ENCODE results near the gene SYNGAP1.
A peak's percentile ranks its signal among the peaks of the same experiment; 100 is the strongest.

SYNGAP1 gene

GRCh38 chr6:33442283-33442682 is 22.4 kb downstream of the SYNGAP1 start:
- H3K4me3 ChIP-seq (ENCODE audit: low read depth, low read length) = no peak overlapping the region
- TF ChIP-seq CTCF (IDR thresholded peaks at IDR 0.05; ENCODE audit: low read depth, low read length) = no peak
- DNase-seq (ENCODE audit: low read depth) = no peak

DNA sequence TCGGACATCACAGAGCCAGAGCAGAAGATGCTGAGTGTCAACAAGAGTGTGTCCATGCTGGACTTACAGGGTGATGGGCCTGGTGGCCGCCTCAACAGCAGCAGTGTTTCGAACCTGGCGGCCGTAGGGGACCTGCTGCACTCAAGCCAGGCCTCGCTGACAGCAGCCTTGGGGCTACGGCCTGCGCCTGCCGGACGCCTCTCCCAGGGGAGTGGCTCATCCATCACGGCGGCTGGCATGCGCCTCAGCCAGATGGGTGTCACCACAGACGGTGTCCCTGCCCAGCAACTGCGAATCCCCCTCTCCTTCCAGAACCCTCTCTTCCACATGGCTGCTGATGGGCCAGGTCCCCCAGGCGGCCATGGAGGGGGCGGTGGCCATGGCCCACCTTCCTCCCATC is 23.2 kb downstream of the SYNGAP1 start:
- H3K4me3 ChIP-seq (ENCODE audit: low read depth, low read length) = no peak overlapping the region
- no peak for DNase-seq (ENCODE audit: low read depth)
- no peak for TF ChIP-seq CTCF (IDR thresholded peaks at IDR 0.05; ENCODE audit: low read depth, low read length)
- TF ChIP-seq POLR2A (IDR thresholded peaks at IDR 0.05; ENCODE audit: extremely low read depth, insufficient read length) = no peak
- TF ChIP-seq MYC (IDR thresholded peaks at IDR 0.05; ENCODE audit: low read depth, low read length) = no peak
- TF ChIP-seq, protein P1, sequence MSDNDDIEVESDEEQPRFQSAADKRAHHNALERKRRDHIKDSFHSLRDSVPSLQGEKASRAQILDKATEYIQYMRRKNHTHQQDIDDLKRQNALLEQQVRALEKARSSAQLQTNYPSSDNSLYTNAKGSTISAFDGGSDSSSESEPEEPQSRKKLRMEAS (IDR thresholded peaks at IDR 0.05; ENCODE audit: low read depth, low read length) = no peak

- no peak overlapping the region for H3K4me3 ChIP-seq (ENCODE audit: low read depth, low read length)
- TF ChIP-seq POLR2A (IDR thresholded peaks at IDR 0.05; ENCODE audit: extremely low read depth, insufficient read length) (no peak), MYC (IDR thresholded peaks at IDR 0.05; ENCODE audit: low read depth, low read length) (no peak), CTCF (IDR thresholded peaks at IDR 0.05; ENCODE audit: low read depth, low read length) (no peak)
- TF ChIP-seq, protein P1 (IDR thresholded peaks at IDR 0.05; ENCODE audit: low read depth, low read length) = no peak
- DNase-seq (ENCODE audit: low read depth) = no peak
Observed at GRCh38 chr6:33443619-33444504, 24.0 kb downstream of the SYNGAP1 start.

- H3K4me3 ChIP-seq (ENCODE audit: low read depth, low read length) = no peak overlapping the region
- TF ChIP-seq POLR2A (IDR thresholded peaks at IDR 0.05; ENCODE audit: extremely low read depth, insufficient read length) = no peak
- TF ChIP-seq MYC (IDR thresholded peaks at IDR 0.05; ENCODE audit: low read depth, low read length) = no peak
- TF ChIP-seq, protein P1 (IDR thresholded peaks at IDR 0.05; ENCODE audit: low read depth, low read length) = no peak
- TF ChIP-seq CTCF (IDR thresholded peaks at IDR 0.05; ENCODE audit: low read depth, low read length) = no peak
- DNase-seq (ENCODE audit: low read depth) = peak; percentile 35
Observed at GRCh38 chr6:33445119-33445603, 25.3 kb downstream of the SYNGAP1 start.

DNA sequence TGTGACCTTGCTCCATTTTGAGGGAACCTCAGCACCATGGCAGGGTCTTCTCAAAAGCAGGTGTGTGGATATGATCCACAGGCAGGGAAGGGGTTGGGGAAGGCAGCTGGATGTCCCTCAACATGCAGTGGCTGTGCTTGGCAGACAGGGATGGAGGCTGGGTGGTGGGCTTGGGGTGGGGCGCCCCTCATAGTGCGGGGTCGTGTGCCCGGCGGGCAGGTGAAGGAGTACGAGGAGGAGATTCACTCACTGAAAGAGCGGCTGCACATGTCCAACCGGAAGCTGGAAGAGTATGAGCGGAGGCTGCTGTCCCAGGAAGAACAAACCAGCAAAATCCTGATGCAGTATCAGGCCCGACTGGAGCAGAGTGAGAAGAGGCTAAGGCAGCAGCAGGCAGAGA is 26.5 kb downstream of the SYNGAP1 start:
- no peak for DNase-seq (ENCODE audit: low read depth)
- no peak for TF ChIP-seq CTCF (IDR thresholded peaks at IDR 0.05; ENCODE audit: low read depth, low read length)
- TF ChIP-seq POLR2A (IDR thresholded peaks at IDR 0.05; ENCODE audit: extremely low read depth, insufficient read length) = no peak
- no peak for TF ChIP-seq MYC (IDR thresholded peaks at IDR 0.05; ENCODE audit: low read depth, low read length)
- TF ChIP-seq, protein P1 (IDR thresholded peaks at IDR 0.05; ENCODE audit: low read depth, low read length) = no peak
- no peak overlapping the region for H3K4me3 ChIP-seq (ENCODE audit: low read depth, low read length)

Data from NB4 (cell line).